ENCODE measurements around the gene SPATS2L.

GRCh38 chr2:200382874-200383273, 76.4 kb downstream of the SPATS2L start:
- TF ChIP-seq CTCF (conservative IDR thresholded peaks at IDR 0.05; ENCODE audit: low read depth, low read length), result no peak
- TF ChIP-seq EZH2 (IDR thresholded peaks at IDR 0.05; ENCODE audit: low read length, unreplicated experiment), result no peak
- no peak for TF ChIP-seq EZH2phosphoT487 (IDR thresholded peaks at IDR 0.05; ENCODE audit: borderline replicate concordance, low read length)
